H1 (cell line): ENCODE results near the gene CCDC83. TPM values are rescaled to one million over a fixed set of nuclear protein-coding genes. Genes with fewer than 3 reads are reported as not detected.

Source experiments
- CTCF ChIA-PET: fragments of 300-600 bp; sonication (Branson Sonifier 250); formaldehyde crosslinking; loops from one replicate; lab custom pipeline; 2021; ENCODE audit not compliant: partially characterized antibody; lab: Charles Lee
- POLR2A ChIA-PET: fragments of 300-600 bp; sonication (Branson Sonifier 250); formaldehyde crosslinking; loops from one replicate; lab custom pipeline; 2021; ENCODE audit warnings: inconsistent platforms; ENCODE audit not compliant: partially characterized antibody; lab: Charles Lee
- DNase-seq, 2 experiments: peaks; one replicate each; pipeline versions ENCODE4 v3.0.0 to v3.0.0-alpha.2; 2010 to 2022; ENCODE audit warnings: low spot score in 2 of 2, low read depth in 1 of 2, mixed read lengths in 1 of 2
- FAIRE-seq: peaks from 2 replicates; lab custom pipeline; 2011; peaks lifted over from hg19 to GRCh38; lab: Jason Lieb, UNC
- H2AFZ ChIP-seq: 2 replicates; pipeline ENCODE4 v1.8.1; 2012; ENCODE audit warnings: low read length, inconsistent platforms
- H2AK5ac ChIP-seq: 2 replicates; pipeline ENCODE4 v1.6.1; 2013; ENCODE audit warnings: low read depth, low read length
- H2BK120ac ChIP-seq: replicated peaks from 2 replicates; pipeline ENCODE3; 2013; ENCODE audit warnings: low read depth, low read length, inconsistent platforms
- H2BK12ac ChIP-seq: 2 replicates; pipeline ENCODE4 v1.6.1; 2013; ENCODE audit warnings: low read depth, low read length
- H2BK15ac ChIP-seq: 2 replicates; pipeline ENCODE4 v1.6.1; 2013; ENCODE audit warnings: low read length
- H2BK20ac ChIP-seq: 2 replicates; pipeline ENCODE4 v1.6.1; 2013; ENCODE audit warnings: low read length
- H2BK5ac ChIP-seq: 2 replicates; pipeline ENCODE4 v1.6.1; 2013; ENCODE audit warnings: low read depth, low read length
- H3K14ac ChIP-seq: 2 replicates; pipeline ENCODE4 v1.6.1; 2013; ENCODE audit warnings: inconsistent platforms; ENCODE audit not compliant: insufficient read length
- H3K18ac ChIP-seq: 2 replicates; pipeline ENCODE4 v1.6.1; 2013; ENCODE audit warnings: low read length; ENCODE audit errors: extremely low read depth
- H3K23ac ChIP-seq: 2 replicates; pipeline ENCODE4 v1.6.1; 2013; ENCODE audit warnings: inconsistent platforms; ENCODE audit not compliant: insufficient read length
- H3K23me2 ChIP-seq: 2 replicates; pipeline ENCODE4 v1.6.1; 2013; ENCODE audit warnings: low read depth, low read length
- H3K27ac ChIP-seq: 2 replicates; pipeline ENCODE4 v1.6.1; 2011; ENCODE audit warnings: low read depth, low read length, inconsistent platforms
- H3K27me3 ChIP-seq, 4 experiments: replicated peaks in 1 of 4; 1 replicate in 1 of 4; 2 replicates in 3 of 4; pipeline versions ENCODE4 v1.6.1 to v1.8.1; 2011 to 2013; ENCODE audit warnings: low read length in 3 of 4, mild to moderate bottlenecking in 3 of 4, inconsistent platforms in 2 of 4, mixed read lengths in 2 of 4, moderate library complexity in 1 of 4; ENCODE audit not compliant: control insufficient read depth in 3 of 4, insufficient read depth in 3 of 4; ENCODE audit errors: extremely low read depth in 1 of 4
- H3K36me3 ChIP-seq, 4 experiments: 2 replicates each; pipeline versions ENCODE4 v1.6.1 to v1.8.1; 2011 to 2013; ENCODE audit warnings: mild to moderate bottlenecking in 4 of 4, low read length in 3 of 4, moderate library complexity in 2 of 4, control low read depth in 1 of 4, inconsistent platforms in 1 of 4; ENCODE audit not compliant: insufficient read depth in 4 of 4, control insufficient read depth in 2 of 4
- H3K4ac ChIP-seq: replicated peaks from 2 replicates; pipeline ENCODE3; 2013; ENCODE audit warnings: low read length, low read depth, mixed read lengths, inconsistent platforms; ENCODE audit not compliant: insufficient read length
- H3K4me1 ChIP-seq, 4 experiments: replicated peaks in 1 of 4; 1 replicate in 1 of 4; 2 replicates in 3 of 4; pipeline versions ENCODE4 v1.6.1 to v1.8.1; 2011 to 2013; ENCODE audit warnings: low read length in 3 of 4, inconsistent platforms in 2 of 4, mixed read lengths in 1 of 4; ENCODE audit not compliant: insufficient read depth in 4 of 4, control insufficient read depth in 3 of 4
- H3K4me2 ChIP-seq, 2 experiments: 2 replicates each; pipeline versions ENCODE4 v1.6.1 to v1.8.1; 2011 to 2013; ENCODE audit warnings: low read depth in 2 of 2, low read length in 2 of 2, control low read depth in 1 of 2, inconsistent platforms in 1 of 2, mild to moderate bottlenecking in 1 of 2; ENCODE audit not compliant: insufficient read depth in 1 of 2
- H3K4me3 ChIP-seq, 4 experiments: fragments of 200-600, 300-600 bp in 1 of 4; sonication (generic), shearing (Covaris generic), sonication (Bioruptor Twin) in 1 of 4; 2 replicates each; pipeline versions ENCODE4 v1.5.1 to v1.8.1; 2011 to 2016; ENCODE audit warnings: low read length in 4 of 4, low read depth in 3 of 4, control low read depth in 2 of 4, inconsistent platforms in 2 of 4, mild to moderate bottlenecking in 2 of 4, mixed read lengths in 1 of 4, moderate library complexity in 1 of 4; ENCODE audit not compliant: insufficient read depth in 2 of 4; ENCODE audit errors: extremely low read depth in 1 of 4
- H3K56ac ChIP-seq: replicated peaks from 2 replicates; pipeline ENCODE3; 2013; ENCODE audit warnings: low read depth, mild to moderate bottlenecking, mixed read lengths, low read length, inconsistent platforms; ENCODE audit not compliant: insufficient read length
- H3K79me1 ChIP-seq: 2 replicates; pipeline ENCODE4 v1.6.1; 2013; ENCODE audit warnings: low read depth, low read length, control low read depth
- H3K79me2 ChIP-seq, 2 experiments: 2 replicates each; pipeline versions ENCODE4 v1.6.1 to v1.8.1; 2012 to 2013; ENCODE audit warnings: low read length in 2 of 2, mild to moderate bottlenecking in 2 of 2, inconsistent platforms in 1 of 2; ENCODE audit not compliant: insufficient read depth in 2 of 2, control insufficient read depth in 1 of 2
- H3K9ac ChIP-seq, 4 experiments: replicated peaks in 1 of 4; 1 replicate in 1 of 4; 2 replicates in 3 of 4; pipeline versions ENCODE4 v1.6.1 to v1.8.1; 2011 to 2013; ENCODE audit warnings: low read depth in 3 of 4, low read length in 3 of 4, control low read depth in 2 of 4, mild to moderate bottlenecking in 2 of 4, moderate library complexity in 2 of 4, inconsistent platforms in 1 of 4; ENCODE audit errors: extremely low read depth in 1 of 4
- H3K9me3 ChIP-seq, 2 experiments: 2 replicates each; pipeline versions ENCODE4 v1.6.1 to v1.8.1; 2012 to 2013; ENCODE audit warnings: mild to moderate bottlenecking in 2 of 2, moderate library complexity in 2 of 2, control low read depth in 1 of 2, inconsistent platforms in 1 of 2, low read depth in 1 of 2, low read length in 1 of 2, mixed read lengths in 1 of 2; ENCODE audit not compliant: insufficient read depth in 2 of 2
- H4K20me1 ChIP-seq, 2 experiments: replicated peaks in 1 of 2; 2 replicates each; pipeline versions ENCODE3 to v1.8.1; 2011 to 2013; ENCODE audit warnings: inconsistent platforms in 2 of 2, low read length in 2 of 2, mild to moderate bottlenecking in 1 of 2; ENCODE audit not compliant: insufficient read depth in 2 of 2, control insufficient read depth in 1 of 2
- H4K5ac ChIP-seq: 2 replicates; pipeline ENCODE4 v1.6.1; 2013; ENCODE audit warnings: low read length, low read depth, mixed read lengths, inconsistent platforms; ENCODE audit not compliant: insufficient read length
- H4K8ac ChIP-seq: 2 replicates; pipeline ENCODE4 v1.8.0; 2013; ENCODE audit warnings: mild to moderate bottlenecking, moderate library complexity, low read length, inconsistent platforms; ENCODE audit not compliant: insufficient read depth; ENCODE audit errors: extremely low read depth
- H4K91ac ChIP-seq: replicated peaks from 2 replicates; pipeline ENCODE3; 2013; ENCODE audit warnings: low read length, mixed read lengths, inconsistent platforms; ENCODE audit not compliant: insufficient read length
- ATF2 ChIP-seq: IDR thresholded peaks from 2 replicates; pipeline ENCODE4 v1.6.1; 2012; ENCODE audit warnings: low read length, inconsistent platforms
- BACH1 ChIP-seq: IDR thresholded peaks from 2 replicates; pipeline ENCODE4 v1.6.1; 2012; ENCODE audit warnings: low read length, improper control_type of control experiment
- BRCA1 ChIP-seq: IDR thresholded peaks from 2 replicates; pipeline ENCODE4 v1.6.1; 2012; ENCODE audit warnings: low read depth, low read length, improper control_type of control experiment
- EGR1 ChIP-seq: IDR thresholded peaks from 2 replicates; pipeline ENCODE4 v1.6.1; 2011; ENCODE audit warnings: low read depth, low read length, borderline replicate concordance
- KDM4A ChIP-seq: IDR thresholded peaks from one replicate; pipeline ENCODE4 v1.7.1; 2012; ENCODE audit warnings: low read depth, mild to moderate bottlenecking, moderate library complexity, low read length, inconsistent platforms; ENCODE audit not compliant: severe bottlenecking
- POLR2AphosphoS5 ChIP-seq: IDR thresholded peaks from 2 replicates; pipeline ENCODE4 v1.6.1; 2011; ENCODE audit warnings: low read depth, low read length
- RXRA ChIP-seq: IDR thresholded peaks from 2 replicates; pipeline ENCODE4 v1.6.1; 2011; ENCODE audit warnings: low read depth, mild to moderate bottlenecking, low read length, moderate library complexity; ENCODE audit not compliant: insufficient read depth
- SIRT6 ChIP-seq: IDR thresholded peaks from one replicate; pipeline ENCODE4 v1.7.1; 2012; ENCODE audit warnings: low read length, inconsistent platforms
- SIX5 ChIP-seq: IDR thresholded peaks from 2 replicates; pipeline ENCODE4 v1.6.1; 2011; ENCODE audit warnings: mild to moderate bottlenecking, low read depth, low read length
- WGBS, 2 experiments: shearing (Covaris generic) in 1 of 2; methylation state at CpG; one replicate each; pipeline versions ENCODE4 v1.1.6 to v1.1.7; 2013 to 2015; ENCODE audit warnings: low lambda C conversion rate in 2 of 2, mixed read lengths in 2 of 2, inconsistent platforms in 1 of 2, low coverage in 1 of 2, missing lambda C conversion rate in 1 of 2; ENCODE audit not compliant: insufficient replicate concordance in 2 of 2, insufficient coverage in 1 of 2, insufficient read length in 1 of 2; ENCODE audit errors: extremely low coverage in 1 of 2, missing lambda C conversion rate in 1 of 2; 5-methylcytosine and 5-hydroxymethylcytosine counted together
- polyA plus RNA-seq, 7 experiments: library from polyadenylated mRNA; depleted of rRNA in 3 of 7; stranded (reverse) in 5 of 7; unstranded in 2 of 7; fragments of >200 nt in 5 of 7; fragments of 200-250 nt in 2 of 7; gene quantifications; 1 replicate in 5 of 7; 2 replicates in 1 of 7; 4 replicates in 1 of 7; pipeline versions ENCODE4 v1.2.1 to v1.2.3, GENCODE V29; 2011 to 2013; ENCODE audit warnings: missing spikeins in 2 of 7, mixed read lengths in 2 of 7
- total RNA-seq: library from RNA; stranded (reverse); fragmentation: NEBNext Ultra II Directional; extraction: Animal tissue kit (Norgen Biotek cat#: 25700); gene quantifications from 2 replicates; pipeline ENCODE4 v1.2.1, GENCODE V29; 2021

CCDC83 gene
- total and polyA plus RNA-seq, 2 of the 8 experiments (the other 6 are each of a cell fraction or from before 2014, with no cell fraction given): not detected

DNA sequence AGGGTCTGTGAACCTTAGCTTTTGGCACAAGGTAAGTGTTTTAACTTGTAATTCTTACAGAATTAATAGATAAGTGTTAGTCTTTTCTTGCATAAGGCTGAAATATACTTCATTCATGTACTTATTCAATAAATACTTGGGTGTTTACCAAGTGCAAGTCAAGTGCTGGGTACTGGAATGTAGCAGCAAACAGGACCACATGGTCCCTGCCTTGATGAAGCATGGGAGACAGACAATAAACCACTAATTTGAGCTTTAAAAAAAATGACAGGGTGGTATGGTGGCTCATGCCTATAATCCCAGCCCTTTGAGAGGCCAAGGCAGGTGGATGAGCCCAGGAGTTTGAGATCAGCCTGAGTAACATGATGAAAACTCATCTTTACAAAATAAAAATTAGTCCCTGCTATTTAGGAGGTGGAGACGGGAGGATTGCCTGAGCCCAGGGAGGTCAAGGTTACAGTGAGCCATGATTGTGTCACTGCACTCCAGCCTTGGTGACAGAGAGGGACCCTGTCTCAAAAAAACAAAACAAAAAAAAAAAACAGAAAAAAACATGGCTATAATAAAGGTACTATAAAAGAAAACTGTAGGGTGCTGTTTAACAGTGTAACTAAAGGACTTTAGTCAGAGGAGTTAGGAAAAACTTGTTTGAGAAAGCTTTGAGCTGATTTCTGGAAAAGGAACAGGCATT lies 11.1 kb downstream of the CCDC83 start:
- Histone ChIP-seq H3K27ac (no peak overlapping the region), H4K91ac (no peak overlapping the region), H4K8ac (no peak overlapping the region), H3K4me2 (no peak overlapping the region), H2BK15ac (no peak overlapping the region), H3K4me3 (no peak overlapping the region), H3K27me3 (no peaks in the 10 kb centered on the region), H4K5ac (no peak overlapping the region), H2BK5ac (no peak overlapping the region), H3K4ac (no peak overlapping the region), H3K4me1 (no peaks in the 10 kb centered on the region), H3K79me1 (no peaks in the 10 kb centered on the region), H2BK20ac (no peak overlapping the region), H3K23ac (no peak overlapping the region), H2AFZ (no peak overlapping the region), H3K9ac (no peak overlapping the region), H4K20me1 (no peaks in the 10 kb centered on the region), H3K36me3 (no peaks in the 10 kb centered on the region), H3K14ac (no peak overlapping the region), H2AK5ac (no peak overlapping the region), H3K79me2 (no peaks in the 10 kb centered on the region), H3K56ac (no peak overlapping the region), H2BK120ac (no peak overlapping the region), H3K23me2 (no peaks in the 10 kb centered on the region), H3K9me3 (no peaks in the 10 kb centered on the region), H2BK12ac (no peak overlapping the region), H3K18ac (no peak overlapping the region)
- FAIRE-seq (no peak), DNase-seq (no peak)
- ChIA-PET POLR2A (no interaction called here), CTCF (interaction anchor here (0.6 to 1.5 kb wide), 4 partner anchors 9 to 1544 kb away, joined by 3 to 5 read pairs (median 3); partner anchors contain the start of gene CCDC83)
- WGBS, 2 experiments: 92% methylated on average over 1 of the region's 1 CpG; no CpG with 5 or more reads in 1 of the 2 experiments
- TF ChIP-seq BACH1 (no peak), EGR1 (no peak), BRCA1 (no peak), RXRA (no peak), ATF2 (no peak), KDM4A (no peak), SIRT6 (no peak), POLR2AphosphoS5 (no peak), SIX5 (no peak)
